AG20443 (cell line): Measurements from ENCODE around the gene GPR85.
"Not testable (repeated sequence)": the region's sequence is repeated elsewhere in the genome, so short reads cannot be mapped to it uniquely, and the experiment has no call there.

Experiments
- DNase-seq: peaks from one replicate; pipeline ENCODE4 v3.0.0; 2012; ENCODE audit warnings: low spot score, mixed read lengths

The GPR85 gene, protein sequence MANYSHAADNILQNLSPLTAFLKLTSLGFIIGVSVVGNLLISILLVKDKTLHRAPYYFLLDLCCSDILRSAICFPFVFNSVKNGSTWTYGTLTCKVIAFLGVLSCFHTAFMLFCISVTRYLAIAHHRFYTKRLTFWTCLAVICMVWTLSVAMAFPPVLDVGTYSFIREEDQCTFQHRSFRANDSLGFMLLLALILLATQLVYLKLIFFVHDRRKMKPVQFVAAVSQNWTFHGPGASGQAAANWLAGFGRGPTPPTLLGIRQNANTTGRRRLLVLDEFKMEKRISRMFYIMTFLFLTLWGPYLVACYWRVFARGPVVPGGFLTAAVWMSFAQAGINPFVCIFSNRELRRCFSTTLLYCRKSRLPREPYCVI

DNA sequence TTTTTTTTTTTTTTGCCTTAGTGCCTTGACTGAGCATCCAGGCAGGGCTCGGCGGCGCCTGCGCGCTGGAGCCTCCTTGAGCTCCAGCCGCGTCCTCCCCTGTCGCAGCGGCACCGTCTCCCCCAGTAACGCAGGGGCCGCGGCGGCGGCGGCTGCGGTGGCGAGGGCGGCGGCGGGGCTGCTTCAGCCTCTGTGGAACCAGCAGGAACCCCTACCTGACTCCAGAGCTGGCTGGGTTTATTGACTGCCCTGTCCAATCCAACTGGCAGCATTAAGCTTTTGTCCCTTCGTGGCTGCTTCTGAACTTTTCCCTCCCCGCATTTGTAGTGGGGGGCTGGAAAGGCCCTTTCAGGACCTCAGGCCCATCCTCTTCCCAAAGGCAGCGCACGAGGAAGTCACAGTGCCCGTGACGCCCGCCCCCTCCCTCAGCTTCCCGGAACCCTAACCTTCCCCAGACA lies at the start of gene GPR85:
TSS of gene GPR85 (minus strand) at position 397 of the 458 bp plus-strand sequence. CDS start 2,106 bp downstream, outside the sequence.
- peak; percentile 94 for DNase-seq

DNA sequence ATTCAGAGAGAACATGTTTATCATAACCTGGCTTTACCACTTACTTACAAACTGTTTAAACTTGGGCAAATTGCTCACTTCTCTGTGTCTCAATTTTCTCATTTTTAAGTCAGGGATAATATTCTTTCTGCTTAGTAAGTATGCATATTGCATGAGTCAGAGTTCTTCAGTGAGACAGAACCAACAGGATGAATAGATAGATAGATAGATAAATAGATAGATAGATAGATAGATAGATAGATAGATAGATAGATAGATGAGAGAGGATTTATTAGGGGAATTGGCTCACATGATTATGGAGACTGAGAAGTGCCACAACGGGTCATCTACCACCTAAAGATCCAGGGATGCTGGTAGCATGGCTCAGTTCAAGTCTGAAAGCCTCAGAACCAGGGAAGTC lies 47.4 kb upstream of the GPR85 start:
- no peak for DNase-seq

DNA sequence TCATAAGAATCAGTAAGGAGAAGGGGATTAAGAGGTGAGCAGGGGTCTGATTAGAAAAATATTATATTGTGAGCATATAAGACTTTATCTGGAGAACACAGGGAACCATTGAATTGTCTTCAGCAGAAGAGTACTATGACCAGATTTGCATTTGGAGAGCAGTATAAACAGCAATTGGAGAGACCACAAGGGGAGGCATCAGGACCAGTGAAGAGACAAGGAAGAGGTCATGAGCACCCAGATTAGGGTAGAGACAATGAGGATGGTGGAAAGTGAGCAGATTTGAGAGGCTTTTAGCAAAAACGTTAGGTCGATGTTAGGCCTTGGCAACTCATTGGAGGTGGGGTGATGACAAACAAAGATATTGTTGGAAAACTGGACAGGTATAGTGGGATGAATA lies 44.7 kb upstream of the GPR85 start:
- no peak for DNase-seq

DNA sequence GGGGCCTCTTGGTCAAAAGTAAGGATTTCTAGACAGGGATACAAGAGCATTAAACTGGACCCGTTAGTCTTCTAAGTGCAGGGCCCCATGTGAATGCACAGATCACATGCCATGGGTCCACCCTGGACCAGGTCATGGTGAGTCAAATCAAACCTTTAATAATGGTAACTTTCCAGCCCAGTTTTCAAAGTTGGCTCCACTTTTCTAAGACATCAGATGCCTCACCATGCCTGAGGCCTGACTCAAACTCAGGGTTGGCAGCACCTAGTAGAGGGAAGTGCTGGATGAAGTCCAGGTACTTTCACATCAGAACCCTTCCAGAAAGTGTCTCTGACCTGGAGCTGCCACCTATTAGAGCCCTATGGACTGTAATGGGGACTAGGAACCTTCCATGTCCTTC lies 41.4 kb upstream of the GPR85 start:
- DNase-seq, result peak; percentile 21

DNA sequence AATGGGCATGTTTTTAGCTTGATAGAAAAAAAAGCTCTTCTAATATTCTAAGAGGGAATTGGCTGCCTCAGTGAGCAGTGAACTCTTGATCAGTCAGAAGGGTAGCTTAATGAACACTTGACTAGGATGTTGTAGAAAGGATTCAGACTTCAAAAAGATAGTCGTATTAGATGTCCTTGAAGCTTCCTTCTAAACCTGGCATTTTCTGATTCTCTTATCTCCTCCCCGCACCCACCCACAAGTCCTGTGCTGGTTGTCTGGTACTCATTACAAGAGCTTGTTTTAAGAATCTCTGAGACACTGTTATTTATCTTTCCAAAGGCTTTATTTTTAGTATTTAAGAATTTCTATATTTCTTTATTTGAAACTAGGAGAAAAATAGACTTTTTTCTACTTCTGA lies 39.1 kb upstream of the GPR85 start:
- DNase-seq, result no peak

DNA sequence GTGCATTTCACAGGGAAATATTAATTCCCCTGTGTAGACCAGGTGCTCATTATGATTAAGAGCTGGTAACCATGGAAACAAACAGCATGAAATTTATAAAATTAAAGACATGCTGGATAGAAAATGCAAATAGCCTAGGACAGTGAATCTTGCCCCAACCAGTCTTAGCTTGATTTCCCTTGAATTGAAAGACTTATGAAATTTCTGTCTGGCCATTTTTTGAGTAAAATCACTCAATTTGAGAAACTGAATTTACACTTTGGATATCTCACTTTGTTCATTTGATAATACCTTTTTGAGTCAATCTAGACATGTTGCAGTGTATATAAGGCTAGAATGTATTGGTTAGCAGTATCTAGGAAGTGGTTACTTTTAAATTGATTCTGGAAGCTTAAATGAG lies 36.1 kb upstream of the GPR85 start:
- no peak for DNase-seq

DNA sequence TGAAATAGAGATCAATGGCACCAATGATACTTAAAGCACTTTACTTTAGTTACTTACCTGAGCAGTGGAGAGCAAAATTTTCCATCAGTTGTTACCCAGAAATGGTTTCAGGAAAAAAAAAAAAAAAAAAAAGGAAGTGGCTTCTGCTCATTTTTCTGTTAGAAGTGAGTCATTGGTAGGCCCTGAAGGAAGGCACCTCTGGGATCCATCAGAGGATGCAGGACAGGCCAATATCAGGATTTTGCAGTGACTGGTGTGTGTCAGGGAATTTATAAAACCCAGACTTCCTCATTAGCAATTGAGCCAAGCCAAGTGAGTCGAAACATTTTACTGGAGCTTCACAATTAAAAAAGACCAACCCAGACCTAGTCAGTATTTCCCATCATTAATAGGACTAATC lies 34.0 kb upstream of the GPR85 start:
- no peak for DNase-seq

DNA sequence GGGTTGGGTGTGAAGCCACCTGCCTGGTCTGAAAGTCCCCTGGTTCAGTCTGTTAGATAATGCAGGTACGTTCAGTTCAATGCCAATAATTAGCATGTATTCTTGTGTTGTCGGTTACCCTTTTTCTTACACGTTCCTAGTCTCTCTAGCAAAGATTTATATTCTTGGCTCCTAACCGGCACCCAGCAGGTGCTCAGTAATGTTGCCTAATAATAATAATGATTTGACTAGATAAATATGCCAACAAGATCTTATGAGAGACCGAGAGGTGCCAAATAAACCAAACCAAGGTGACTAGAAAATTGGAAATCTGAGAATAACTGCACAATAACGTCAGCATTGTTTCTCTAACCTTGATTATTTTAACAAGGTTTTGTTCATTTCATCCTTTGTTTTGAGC lies 32.8 kb upstream of the GPR85 start:
- DNase-seq, result no peak

DNA sequence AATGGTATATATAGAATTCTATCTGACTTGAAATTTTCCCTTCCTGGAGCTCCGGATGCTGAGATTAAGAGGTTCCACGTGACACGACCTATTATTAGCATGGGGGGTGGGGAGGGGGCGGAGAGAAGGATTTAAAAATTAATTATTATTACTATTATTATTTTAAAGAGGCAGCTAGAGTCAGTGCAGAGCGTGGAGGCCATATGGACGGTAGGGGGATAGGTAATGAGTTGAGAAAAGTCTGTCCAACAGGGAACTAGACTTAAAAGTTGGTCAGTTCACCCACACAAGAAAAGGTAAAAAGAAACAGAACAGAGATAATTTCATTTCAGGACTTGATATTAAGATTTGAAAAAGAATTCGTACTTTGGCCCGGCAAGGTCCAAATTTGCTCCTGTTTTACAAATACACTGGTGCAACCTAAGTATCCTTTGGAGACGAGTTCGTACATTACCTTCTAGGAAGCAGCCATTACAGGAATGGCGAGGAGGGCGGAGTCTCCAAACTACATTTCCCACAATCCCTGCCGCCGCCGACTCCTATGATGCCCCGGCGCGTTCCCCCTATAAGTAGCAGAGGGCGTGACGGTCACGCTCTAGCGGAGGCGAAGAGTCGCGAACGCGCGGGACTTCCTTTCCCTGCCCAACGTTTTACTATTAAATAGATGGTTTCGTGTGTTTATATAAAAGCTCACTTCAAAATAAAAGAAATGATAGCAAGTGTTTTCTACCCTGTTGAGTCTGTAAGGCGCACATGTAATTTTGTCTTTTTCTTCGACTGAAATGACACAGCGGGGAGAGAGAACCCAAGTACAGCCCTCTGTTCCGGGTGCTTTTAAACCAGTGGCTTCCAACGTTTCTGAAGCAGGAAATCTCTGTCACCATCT lies 31.7 kb upstream of the GPR85 start, which contains the start of gene SMIM30:
TSS of gene SMIM30 (minus strand) at position 481 of the 886 bp plus-strand sequence. CDS start 976 bp downstream, outside the sequence.
- peak; percentile 96 for DNase-seq

DNA sequence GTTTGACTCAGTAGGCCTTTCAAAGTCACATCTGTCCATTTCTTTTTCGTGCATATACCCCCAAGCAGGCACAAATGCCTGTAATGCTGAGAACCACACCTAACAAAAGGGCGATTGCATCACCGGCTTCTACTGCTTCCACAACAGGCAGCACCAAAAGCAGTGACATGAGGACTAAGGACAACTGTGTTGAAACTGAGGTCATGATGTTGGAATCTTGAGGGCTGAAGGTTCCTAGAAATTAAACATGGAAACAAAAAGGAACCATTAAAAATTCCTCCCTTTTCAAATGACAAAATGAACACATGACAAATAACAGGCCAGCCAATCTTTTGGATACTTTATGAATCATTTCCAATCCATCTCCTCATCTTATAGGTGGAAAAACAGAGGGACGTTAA lies 30.7 kb upstream of the GPR85 start:
- not testable (repeated sequence) for DNase-seq

DNA sequence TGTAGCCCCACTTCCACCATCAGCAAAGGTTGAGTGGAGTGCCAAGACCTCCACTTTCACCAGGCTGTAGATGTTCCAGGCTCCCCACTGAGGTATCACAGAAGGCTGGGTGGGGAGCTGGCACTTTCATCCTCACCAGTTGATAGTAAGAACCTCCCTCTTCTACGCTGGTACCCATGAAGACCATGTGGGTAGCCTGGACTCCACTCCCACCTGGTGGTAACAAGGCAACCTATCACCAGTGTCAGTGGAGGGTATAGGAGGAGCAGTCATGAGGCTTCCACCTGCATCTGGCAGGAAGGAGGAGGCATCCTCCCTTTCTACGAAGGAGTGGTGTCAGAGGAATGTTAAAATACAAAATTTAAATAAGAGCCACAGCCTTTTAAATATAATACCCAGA lies 27.3 kb upstream of the GPR85 start:
- peak; percentile 10 for DNase-seq

DNA sequence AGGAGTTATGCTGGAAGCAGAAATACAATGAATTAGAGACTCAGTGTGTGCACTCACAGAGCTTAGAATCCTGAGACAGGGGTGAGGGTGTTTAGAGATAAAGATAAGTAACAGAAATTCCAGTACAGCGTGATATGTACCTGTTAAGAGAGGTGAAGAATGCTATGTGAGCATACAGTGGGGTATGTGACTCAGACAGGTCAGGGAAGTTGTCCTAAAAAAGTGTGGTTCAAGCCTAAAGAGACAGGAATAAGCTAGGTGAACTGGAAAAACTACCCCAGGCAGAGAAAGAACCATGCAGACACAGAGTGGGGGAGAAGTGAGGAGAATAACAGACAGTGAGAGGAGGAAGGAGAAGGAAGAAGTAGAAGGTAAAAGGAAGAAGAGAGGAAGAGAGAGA lies 23.1 kb upstream of the GPR85 start:
- DNase-seq, result no peak

DNA sequence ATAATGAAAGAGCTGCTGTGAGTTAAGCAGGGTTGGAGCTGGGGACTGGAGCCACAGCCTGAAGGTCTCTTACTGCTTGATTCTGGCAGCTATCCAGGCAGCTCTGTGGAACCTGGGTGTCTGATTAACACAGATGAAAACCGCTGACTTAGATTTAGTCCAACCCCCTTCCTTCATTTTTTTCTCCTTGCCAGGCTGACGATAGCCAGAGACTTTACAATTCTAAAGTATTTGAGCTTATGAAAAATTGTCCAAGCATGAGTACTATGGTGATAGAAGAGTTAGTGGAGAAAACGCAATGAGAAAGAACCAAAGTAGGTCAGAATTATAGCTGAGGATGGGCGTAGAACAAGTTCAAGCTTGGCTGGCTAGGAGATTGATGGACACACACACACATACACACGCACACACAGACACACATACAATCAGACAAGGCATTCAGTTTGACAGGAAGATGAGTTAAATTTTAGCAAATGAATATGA lies 13.5 kb upstream of the GPR85 start:
- peak; percentile 10 for DNase-seq

DNA sequence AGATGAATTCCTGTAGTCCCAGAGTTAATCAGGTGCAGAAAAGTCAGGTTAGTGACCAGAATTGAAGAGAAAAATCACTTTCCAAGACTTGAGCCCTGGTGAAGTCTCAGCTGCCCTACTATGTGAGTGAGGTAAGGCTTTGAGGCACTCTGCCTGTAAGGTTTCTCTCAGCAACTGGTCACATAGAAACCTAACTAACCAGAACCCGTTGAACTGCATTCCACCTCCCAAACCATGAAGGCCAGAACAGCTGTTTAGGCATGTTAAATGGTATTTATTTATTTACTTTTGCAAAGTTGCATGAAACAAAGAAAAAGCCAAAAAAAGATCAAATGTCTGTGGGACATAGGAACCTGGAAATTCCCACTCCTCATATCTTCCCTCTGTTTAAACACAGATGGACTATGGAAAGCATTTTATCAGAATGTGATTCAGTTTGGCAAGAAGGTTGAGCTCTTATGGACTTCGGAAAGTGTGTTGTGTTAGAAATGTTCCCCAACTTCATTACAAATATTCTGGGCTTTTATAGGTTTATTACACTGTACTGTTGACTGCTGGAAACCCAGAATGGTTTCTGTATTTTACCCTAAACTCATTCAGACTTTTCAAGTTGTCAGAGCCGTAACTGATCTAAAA lies 12.8 kb upstream of the GPR85 start:
- no peak for DNase-seq

DNA sequence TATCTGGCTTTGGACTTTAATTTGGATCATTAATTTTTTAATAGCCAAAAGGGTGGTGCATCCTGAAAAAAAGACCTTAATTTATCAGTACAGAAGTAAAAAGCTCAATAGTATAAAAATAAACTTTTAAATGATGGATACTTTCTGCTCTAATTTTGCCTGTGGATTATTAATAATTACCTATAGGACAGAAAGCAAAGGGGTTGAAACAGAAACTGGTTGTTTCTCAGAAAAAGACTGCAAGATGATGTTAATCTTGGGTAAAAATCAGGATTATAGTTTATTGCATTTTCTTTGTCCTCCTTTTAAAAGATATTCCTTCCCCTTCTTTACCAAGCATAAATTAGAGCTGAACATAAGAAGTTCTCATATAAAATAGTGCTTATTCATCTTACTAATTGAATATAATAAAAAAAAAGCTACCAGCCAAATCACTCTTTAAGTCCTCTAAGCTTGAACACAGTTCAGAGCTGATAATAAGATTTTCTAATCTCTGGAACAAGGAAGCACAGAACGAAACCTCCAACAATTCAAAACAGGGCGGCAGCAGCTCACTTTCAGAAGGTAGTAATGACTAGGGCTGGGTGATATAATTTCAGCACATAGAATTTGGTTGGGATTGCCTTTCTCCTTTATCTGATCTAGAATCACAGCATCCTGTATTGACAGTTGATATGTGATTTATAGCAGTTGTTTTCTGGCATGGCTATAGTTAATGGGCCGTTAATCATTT lies 8.1 kb upstream of the GPR85 start:
- DNase-seq, result no peak

DNA sequence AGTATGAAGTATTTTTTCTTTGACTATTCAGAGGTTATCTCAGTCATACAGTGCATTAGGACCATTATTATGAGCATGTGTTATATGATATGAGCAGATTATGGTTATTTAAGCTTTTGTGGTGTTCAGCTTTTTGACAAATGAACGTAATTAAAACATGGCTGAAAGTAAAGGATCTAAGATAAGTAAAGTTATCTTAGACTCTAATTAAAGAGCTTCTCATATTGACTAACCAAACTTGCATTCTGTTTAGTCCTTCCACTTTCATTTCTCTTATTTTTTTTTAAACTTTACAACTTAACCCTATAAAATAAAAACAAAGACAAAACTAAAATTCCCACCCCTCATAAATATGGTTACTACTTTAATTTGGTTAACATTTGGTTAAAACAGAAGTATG lies 6.9 kb upstream of the GPR85 start:
- no peak for DNase-seq

DNA sequence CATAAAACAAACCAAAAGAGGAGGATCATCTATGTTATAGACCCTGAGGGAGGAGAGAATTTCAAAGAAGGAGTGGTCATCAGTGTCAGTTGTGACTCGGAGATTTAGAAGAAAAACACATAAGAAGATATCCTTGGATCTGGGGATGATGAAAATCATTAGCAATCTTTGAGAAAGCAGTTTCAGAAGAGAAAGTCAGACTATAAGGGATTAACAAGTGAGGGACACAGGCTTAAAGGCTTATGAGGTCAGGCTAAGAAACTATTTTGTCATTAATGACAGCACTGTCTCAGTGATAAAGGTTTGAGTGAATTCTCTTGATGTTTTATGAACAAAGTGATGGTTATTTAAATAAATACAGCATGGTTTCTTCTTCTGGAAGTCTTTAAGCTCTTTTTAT lies 6.1 kb upstream of the GPR85 start:
- no peak for DNase-seq

DNA sequence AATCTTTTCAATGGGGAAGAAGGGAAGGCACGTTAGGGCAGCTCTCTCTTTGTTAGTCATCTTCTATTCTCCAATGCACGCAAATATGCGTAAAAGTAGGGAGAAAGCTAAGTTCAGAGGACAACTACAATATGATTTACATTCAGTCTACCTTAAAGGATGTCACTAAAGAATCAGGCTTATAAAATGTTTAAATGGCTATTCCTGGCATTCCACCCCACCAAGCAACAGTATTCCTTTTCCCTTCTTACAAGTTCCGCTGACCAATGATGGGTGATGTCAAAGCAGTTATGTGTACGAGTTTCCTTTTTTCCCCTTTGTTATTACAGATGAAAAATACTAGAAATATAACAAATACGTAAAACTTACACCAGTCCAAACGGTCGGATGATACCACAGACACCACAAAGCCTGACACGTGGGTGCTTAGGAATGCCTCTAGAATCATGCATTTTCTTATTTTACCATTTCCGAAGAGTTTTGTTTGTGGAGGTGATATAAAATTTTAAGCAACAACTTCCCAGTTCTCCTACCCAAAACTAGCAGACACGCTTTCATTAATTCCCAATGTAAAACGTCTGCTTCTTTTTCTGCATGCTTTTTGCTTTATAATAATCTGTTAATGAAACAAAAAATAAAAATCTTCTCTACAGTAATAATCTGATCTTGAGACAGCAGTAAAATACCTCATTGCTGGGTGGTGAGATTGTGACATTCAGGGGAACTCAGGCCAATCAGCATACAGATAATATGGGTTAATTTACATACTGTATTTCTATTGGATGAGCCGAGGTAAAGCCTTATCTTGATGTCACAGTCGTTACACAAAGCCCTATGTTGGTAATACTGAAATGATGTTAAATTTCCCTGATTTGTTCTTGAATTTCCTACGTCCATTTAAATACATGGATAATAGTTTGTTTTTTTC lies 708 bp upstream of the GPR85 start:
- peak; percentile 71 for DNase-seq

DNA sequence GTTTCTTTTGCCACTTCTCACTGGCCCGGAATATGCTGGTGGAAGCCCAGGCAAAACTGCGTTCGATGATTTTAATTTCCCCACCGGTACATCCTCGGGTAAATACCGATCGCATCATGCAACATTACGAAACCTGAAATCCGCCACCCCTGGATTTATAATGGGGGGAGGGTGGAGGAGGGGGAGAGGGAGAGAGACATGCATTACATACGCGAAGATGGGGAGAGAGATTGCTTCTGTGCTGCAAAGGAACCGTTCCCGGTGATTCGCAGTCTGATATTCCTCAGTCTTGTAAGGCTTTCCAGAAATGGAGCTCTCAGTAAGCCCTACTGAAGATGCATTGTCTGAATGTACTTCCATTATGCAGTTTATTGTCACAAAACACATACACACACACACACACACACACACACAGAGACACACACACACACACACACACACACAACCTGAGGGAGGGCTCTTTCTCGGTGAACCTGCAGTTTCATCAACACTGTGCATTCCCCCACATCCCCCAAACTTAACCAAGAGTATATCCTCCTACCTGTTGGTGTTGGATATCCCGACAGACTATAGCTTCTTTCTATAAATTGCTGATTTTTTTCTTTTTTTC lies 741 bp downstream of the GPR85 start:
- DNase-seq, result peak; percentile 9
